ENCODE results near the gene COX14. TPM values are rescaled to one million over a fixed set of nuclear protein-coding genes. Genes with fewer than 3 reads are reported as not detected.

The COX14 gene
- total and polyA plus RNA-seq, 4 donors, result 26.7 to 172 (median 53.5) TPM

- Histone ChIP-seq H3K4me1 (ENCODE audit: control insufficient read depth in 4 of 4, insufficient read depth in 4 of 4, low read length in 3 of 4) (peaks cover 0 to 17% (median 9%) of the 10 kb centered on the region in 4 donors), H3K9me3 (ENCODE audit: control insufficient read depth in 4 of 4, low read length in 3 of 4) (no peaks in the 10 kb centered on the region), H3K27me3 (ENCODE audit: control insufficient read depth in 4 of 4, insufficient read depth in 4 of 4, low read length in 3 of 4) (no peaks in the 10 kb centered on the region), H3K9ac (ENCODE audit: low read depth in 1 of 2, low read length in 2 of 2) (no peak overlapping the region), H3K4me3 (ENCODE audit: low read depth in 1 of 3, low read length in 3 of 3) (no peak overlapping the region), H3K27ac (ENCODE audit: low read depth in 1 of 2, low read length in 2 of 2) (no peak overlapping the region), H3K36me3 (ENCODE audit: control insufficient read depth in 4 of 4, insufficient read depth in 3 of 4, low read depth in 1 of 4, low read length in 3 of 4) (no peaks in the 10 kb centered on the region)
- DNase-seq (ENCODE audit: low spot score), result no peak
- WGBS, result 63% methylated on average over 46 of the region's 46 CpGs
- TF ChIP-seq MAX (IDR thresholded peaks at IDR 0.05) (no peak), FOXA2 (IDR thresholded peaks at IDR 0.05) (no peak), YY1 (IDR thresholded peaks at IDR 0.05) (no peak), RAD21 (IDR thresholded peaks at IDR 0.05) (no peak), GABPA (IDR thresholded peaks at IDR 0.05 in 1 of 2, conservative IDR thresholded peaks at IDR 0.05 in 1 of 2) (no peak), JUND (IDR thresholded peaks at IDR 0.05) (no peak), TAF1 (conservative IDR thresholded peaks at IDR 0.05) (no peak), HNF4A (conservative IDR thresholded peaks at IDR 0.05) (no peak), NR2F2 (IDR thresholded peaks at IDR 0.05) (no peak), SP1 (IDR thresholded peaks at IDR 0.05) (no peak), HNF4G (IDR thresholded peaks at IDR 0.05) (no peak), EGR1 (IDR thresholded peaks at IDR 0.05; ENCODE audit: low read depth in 2 of 2) (no peak)
- TF ChIP-seq, protein P1, sequence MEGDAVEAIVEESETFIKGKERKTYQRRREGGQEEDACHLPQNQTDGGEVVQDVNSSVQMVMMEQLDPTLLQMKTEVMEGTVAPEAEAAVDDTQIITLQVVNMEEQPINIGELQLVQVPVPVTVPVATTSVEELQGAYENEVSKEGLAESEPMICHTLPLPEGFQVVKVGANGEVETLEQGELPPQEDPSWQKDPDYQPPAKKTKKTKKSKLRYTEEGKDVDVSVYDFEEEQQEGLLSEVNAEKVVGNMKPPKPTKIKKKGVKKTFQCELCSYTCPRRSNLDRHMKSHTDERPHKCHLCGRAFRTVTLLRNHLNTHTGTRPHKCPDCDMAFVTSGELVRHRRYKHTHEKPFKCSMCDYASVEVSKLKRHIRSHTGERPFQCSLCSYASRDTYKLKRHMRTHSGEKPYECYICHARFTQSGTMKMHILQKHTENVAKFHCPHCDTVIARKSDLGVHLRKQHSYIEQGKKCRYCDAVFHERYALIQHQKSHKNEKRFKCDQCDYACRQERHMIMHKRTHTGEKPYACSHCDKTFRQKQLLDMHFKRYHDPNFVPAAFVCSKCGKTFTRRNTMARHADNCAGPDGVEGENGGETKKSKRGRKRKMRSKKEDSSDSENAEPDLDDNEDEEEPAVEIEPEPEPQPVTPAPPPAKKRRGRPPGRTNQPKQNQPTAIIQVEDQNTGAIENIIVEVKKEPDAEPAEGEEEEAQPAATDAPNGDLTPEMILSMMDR (IDR thresholded peaks at IDR 0.05; ENCODE audit: low read depth, low read length, missing input control), result no peak
- TF ChIP-seq, protein P2, sequence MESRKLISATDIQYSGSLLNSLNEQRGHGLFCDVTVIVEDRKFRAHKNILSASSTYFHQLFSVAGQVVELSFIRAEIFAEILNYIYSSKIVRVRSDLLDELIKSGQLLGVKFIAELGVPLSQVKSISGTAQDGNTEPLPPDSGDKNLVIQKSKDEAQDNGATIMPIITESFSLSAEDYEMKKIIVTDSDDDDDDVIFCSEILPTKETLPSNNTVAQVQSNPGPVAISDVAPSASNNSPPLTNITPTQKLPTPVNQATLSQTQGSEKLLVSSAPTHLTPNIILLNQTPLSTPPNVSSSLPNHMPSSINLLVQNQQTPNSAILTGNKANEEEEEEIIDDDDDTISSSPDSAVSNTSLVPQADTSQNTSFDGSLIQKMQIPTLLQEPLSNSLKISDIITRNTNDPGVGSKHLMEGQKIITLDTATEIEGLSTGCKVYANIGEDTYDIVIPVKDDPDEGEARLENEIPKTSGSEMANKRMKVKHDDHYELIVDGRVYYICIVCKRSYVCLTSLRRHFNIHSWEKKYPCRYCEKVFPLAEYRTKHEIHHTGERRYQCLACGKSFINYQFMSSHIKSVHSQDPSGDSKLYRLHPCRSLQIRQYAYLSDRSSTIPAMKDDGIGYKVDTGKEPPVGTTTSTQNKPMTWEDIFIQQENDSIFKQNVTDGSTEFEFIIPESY (IDR thresholded peaks at IDR 0.05), result no peak
- TF ChIP-seq, protein P3, sequence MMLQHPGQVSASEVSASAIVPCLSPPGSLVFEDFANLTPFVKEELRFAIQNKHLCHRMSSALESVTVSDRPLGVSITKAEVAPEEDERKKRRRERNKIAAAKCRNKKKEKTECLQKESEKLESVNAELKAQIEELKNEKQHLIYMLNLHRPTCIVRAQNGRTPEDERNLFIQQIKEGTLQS (IDR thresholded peaks at IDR 0.05), result no peak
These were observed 30.8 kb upstream of the COX14 start for GRCh38 chr12:50081096-50081808.

GRCh38 chr12:50082644-50083043 lies 29.4 kb upstream of the COX14 start:
- Histone ChIP-seq H3K27me3 (ENCODE audit: control insufficient read depth in 4 of 4, insufficient read depth in 4 of 4, low read length in 3 of 4) (no peaks in the 10 kb centered on the region), H3K36me3 (ENCODE audit: control insufficient read depth in 4 of 4, insufficient read depth in 3 of 4, low read depth in 1 of 4, low read length in 3 of 4) (peaks cover 0 to 11% (median 9%) of the 10 kb centered on the region in 4 donors), H3K9me3 (ENCODE audit: control insufficient read depth in 4 of 4, low read length in 3 of 4) (no peaks in the 10 kb centered on the region), H3K4me1 (ENCODE audit: control insufficient read depth in 4 of 4, insufficient read depth in 4 of 4, low read length in 3 of 4) (peaks cover 0 to 17% (median 9%) of the 10 kb centered on the region in 4 donors), H3K9ac (ENCODE audit: low read depth in 1 of 2, low read length in 2 of 2) (no peak overlapping the region), H3K27ac (ENCODE audit: low read depth in 1 of 2, low read length in 2 of 2) (no peak overlapping the region), H3K4me3 (ENCODE audit: low read depth in 1 of 3, low read length in 3 of 3) (no peak overlapping the region)
- 39% methylated on average over 7 of the region's 7 CpGs for WGBS
- TF ChIP-seq, protein P1 (IDR thresholded peaks at IDR 0.05; ENCODE audit: low read depth, low read length, missing input control), result no peak
- TF ChIP-seq HNF4A (conservative IDR thresholded peaks at IDR 0.05), result peak; percentile 30 to 53
- DNase-seq (ENCODE audit: low spot score), result no peak

Data from liver (tissue), 9 donors.